Endothelial cell of umbilical vein (primary cell): ENCODE data around the gene PRKCZ. TPM values are rescaled to one million over a fixed set of nuclear protein-coding genes. Genes with fewer than 3 reads are reported as not detected.

ENCODE experiments used
- BruUV-seq: library from RNA; stranded (reverse); fragments of 400-500 nt; replicated peaks from 2 replicates; lab custom pipeline; 2021; lab: Mats Ljungman, UMichigan
- CTCF ChIA-PET: fragments of 300-600, 350-600 bp; sonication (Branson Sonifier 250); formaldehyde crosslinking; loops from one replicate; lab custom pipeline; 2021; ENCODE audit warnings: antibody characterized with exemption, inconsistent platforms; lab: Charles Lee
- POLR2A ChIA-PET: fragments of 300-600, 350-600 bp; sonication (Branson Sonifier 250); formaldehyde crosslinking; loops from one replicate; lab custom pipeline; 2021; ENCODE audit warnings: antibody characterized with exemption, inconsistent platforms; lab: Charles Lee
- DNase-seq: peaks from one replicate; pipeline ENCODE4 v3.0.0-alpha.2; 2011; ENCODE audit warnings: low read depth, low spot score
- FAIRE-seq: peaks from 2 replicates; lab custom pipeline; 2011; peaks lifted over from hg19 to GRCh38; lab: Jason Lieb, UNC
- H2AFZ ChIP-seq: 2 replicates; pipeline ENCODE4 v1.6.0; 2012; ENCODE audit warnings: low read depth, low read length, control low read depth, inconsistent platforms
- H3K27ac ChIP-seq: 2 replicates; pipeline ENCODE4 v1.5.1; 2011; ENCODE audit warnings: low read depth, mild to moderate bottlenecking, control low read depth, low read length, moderate library complexity; ENCODE audit not compliant: insufficient read depth
- H3K27me3 ChIP-seq, 2 experiments: 2 replicates each; pipeline versions ENCODE4 v1.6.0 to v1.6.1; 2011; ENCODE audit warnings: low read length in 2 of 2, mixed read lengths in 1 of 2; ENCODE audit not compliant: control insufficient read depth in 2 of 2, insufficient read depth in 2 of 2
- H3K36me3 ChIP-seq, 2 experiments: 2 replicates in 1 of 2; 3 replicates in 1 of 2; pipeline ENCODE4 v1.5.1; 2011; ENCODE audit warnings: low read length in 2 of 2, mild to moderate bottlenecking in 1 of 2, moderate library complexity in 1 of 2; ENCODE audit not compliant: control insufficient read depth in 2 of 2, insufficient read depth in 2 of 2; ENCODE audit errors: extremely low read depth in 1 of 2
- H3K4me1 ChIP-seq: 3 replicates; pipeline ENCODE4 v1.5.1; 2011; ENCODE audit warnings: mild to moderate bottlenecking, low read length; ENCODE audit not compliant: control insufficient read depth, insufficient read depth; ENCODE audit errors: extremely low read depth
- H3K4me2 ChIP-seq: 2 replicates; pipeline ENCODE4 v1.6.1; 2011; ENCODE audit warnings: low read length, control low read depth, mixed read lengths; ENCODE audit not compliant: insufficient read depth
- H3K4me3 ChIP-seq, 3 experiments: fragments of 200-600 bp in 1 of 3; sonication (generic), shearing (Covaris generic) in 1 of 3; replicated peaks in 1 of 3; 2 replicates each; pipeline ENCODE4 v1.5.1; 2011 to 2016; ENCODE audit warnings: control low read depth in 3 of 3, low read length in 3 of 3, mild to moderate bottlenecking in 2 of 3, inconsistent platforms in 1 of 3, low read depth in 1 of 3, moderate library complexity in 1 of 3; ENCODE audit not compliant: insufficient read depth in 1 of 3
- H3K79me2 ChIP-seq: 2 replicates; pipeline ENCODE4 v1.6.0; 2012; ENCODE audit warnings: low read length, inconsistent platforms; ENCODE audit not compliant: control insufficient read depth, insufficient read depth
- H3K9ac ChIP-seq: replicated peaks from 2 replicates; pipeline ENCODE3; 2011; ENCODE audit warnings: low read length, control low read depth; ENCODE audit not compliant: insufficient read depth; ENCODE audit errors: extremely low read depth
- H3K9me1 ChIP-seq: replicated peaks from 3 replicates; pipeline ENCODE4 v1.6.0; 2011; ENCODE audit warnings: mild to moderate bottlenecking, low read length; ENCODE audit not compliant: control insufficient read depth, insufficient read depth; ENCODE audit errors: extremely low read depth
- H3K9me3 ChIP-seq: replicated peaks from 2 replicates; pipeline ENCODE4 v1.5.1; 2012; ENCODE audit warnings: low read length, inconsistent platforms; ENCODE audit not compliant: control insufficient read depth, insufficient read depth
- H4K20me1 ChIP-seq: replicated peaks from 2 replicates; pipeline ENCODE3; 2011; ENCODE audit warnings: mild to moderate bottlenecking, low read length; ENCODE audit not compliant: control insufficient read depth, insufficient read depth; ENCODE audit errors: extremely low read depth
- CTCF ChIP-seq, 2 donors: IDR thresholded peaks; 1 replicate in 1 of 2; 2 replicates in 1 of 2; pipeline ENCODE4 v1.5.1; 2011; ENCODE audit warnings: low read length in 2 of 2, mild to moderate bottlenecking in 2 of 2, moderate library complexity in 2 of 2, control low read depth in 1 of 2, inconsistent platforms in 1 of 2, low read depth in 1 of 2; ENCODE audit not compliant: insufficient read depth in 1 of 2; ENCODE audit errors: extremely low read depth in 1 of 2
- EZH2 ChIP-seq: IDR thresholded peaks from 2 replicates; pipeline ENCODE4 v1.6.1; 2012; ENCODE audit warnings: borderline replicate concordance, low read depth, mild to moderate bottlenecking, moderate library complexity, low read length, inconsistent platforms; ENCODE audit not compliant: severe bottlenecking
- FOS ChIP-seq: IDR thresholded peaks from 2 replicates; pipeline ENCODE4 v1.6.1; 2011; ENCODE audit warnings: mild to moderate bottlenecking, low read length, moderate library complexity, borderline replicate concordance; ENCODE audit not compliant: insufficient read depth
- GATA2 ChIP-seq: IDR thresholded peaks from 2 replicates; pipeline ENCODE4 v1.7.0; 2011; ENCODE audit warnings: low read depth, mild to moderate bottlenecking, moderate library complexity, mixed read lengths, low read length; ENCODE audit not compliant: insufficient read length, insufficient read depth
- JUN ChIP-seq: IDR thresholded peaks from 2 replicates; pipeline ENCODE4 v1.6.1; 2011; ENCODE audit warnings: borderline replicate concordance, low read depth; ENCODE audit not compliant: insufficient read length, insufficient read depth
- MAX ChIP-seq: IDR thresholded peaks from 2 replicates; pipeline ENCODE4 v1.6.1; 2011; ENCODE audit not compliant: insufficient read depth, insufficient read length
- MYC ChIP-seq: IDR thresholded peaks from one replicate; pipeline ENCODE4 v1.6.1; 2011; ENCODE audit warnings: mild to moderate bottlenecking, low read depth, low read length
- POLR2A ChIP-seq: IDR thresholded peaks from 2 replicates; pipeline ENCODE4 v1.6.1; 2012; ENCODE audit warnings: low read depth, mild to moderate bottlenecking, control low read depth, low read length
- POLR2AphosphoS5 ChIP-seq: IDR thresholded peaks from 2 replicates; pipeline ENCODE4 v1.6.1; 2012; ENCODE audit warnings: low read depth, mild to moderate bottlenecking, control low read depth, low read length, moderate library complexity; ENCODE audit not compliant: insufficient read depth
- dilution Hi-C: fragments of 300-500 bp; cut with MboI; formaldehyde crosslinking; loops from one replicate; pipeline ENCODE4 v1.15.0; 2019; ENCODE audit warnings: low sequenced_read_pairs; ENCODE audit not compliant: extremely low pct_ligation_motif_present
- intact Hi-C: fragments of 100-400 bp; cut with micrococcal nuclease; formaldehyde crosslinking; loops from one replicate; pipeline ENCODE4 v1.10.0; 2022
- polyA plus RNA-seq, 4 experiments: library from polyadenylated mRNA; depleted of rRNA in 3 of 4; stranded (reverse) in 3 of 4; unstranded in 1 of 4; fragments of >200 nt; gene quantifications; 2 replicates each; pipeline versions ENCODE4 v1.2.1 to v1.2.3, GENCODE V29; 2011 to 2012; ENCODE audit warnings: missing spikeins in 1 of 4
- total RNA-seq: library from RNA; stranded (reverse); gene quantifications from 2 replicates; pipeline ENCODE4 v1.2.3, GENCODE V29; 2021

Gene PRKCZ
- total and polyA plus RNA-seq, 2 donors (not counting 3 experiments of a cell fraction or from before 2014, with no cell fraction given), result 0.22 to 1.7 TPM

GRCh38 chr1:2151252-2151651 is 101.0 kb downstream of the PRKCZ start:
- H2AFZ ChIP-seq, result no peak overlapping the region
- no peak overlapping the region for H3K9ac ChIP-seq
- H3K4me2 ChIP-seq, result no peak overlapping the region
- intact Hi-C loops (no loop called here), dilution Hi-C loops (no loop called here)
- H3K36me3 ChIP-seq, result no peaks in the 10 kb centered on the region
- H3K9me3 ChIP-seq, result no peaks in the 10 kb centered on the region
- CTCF ChIA-PET, result interaction anchor here (1.2 to 3.6 kb wide), 4 partner anchors 11 to 25 kb away, joined by 4 to 32 read pairs (median 16); no protein-coding TSS in a partner anchor
- DNase-seq (no peak), FAIRE-seq (no peak)
- TF ChIP-seq EZH2, result no peak
- TF ChIP-seq GATA2, result no peak
- no peak for TF ChIP-seq MAX
- no peak for TF ChIP-seq POLR2AphosphoS5
- no peak for TF ChIP-seq MYC
- no peak for TF ChIP-seq JUN
- no peak for TF ChIP-seq CTCF (IDR thresholded peaks at IDR 0.05; ENCODE audit: extremely low read depth in 1 of 2, insufficient read depth in 1 of 2, low read depth in 1 of 2, low read length in 2 of 2)
- TF ChIP-seq FOS, result no peak
- TF ChIP-seq POLR2A, result no peak
- peaks cover 12% of the 10 kb centered on the region for H3K4me1 ChIP-seq
- H3K79me2 ChIP-seq, result no peaks in the 10 kb centered on the region
- H4K20me1 ChIP-seq, result no peaks in the 10 kb centered on the region
- H3K9me1 ChIP-seq, result no peaks in the 10 kb centered on the region
- BruUV-seq, result no TSS peak
- POLR2A ChIA-PET, result no interaction called here
- H3K27me3 ChIP-seq, result no peaks in the 10 kb centered on the region
- H3K4me3 ChIP-seq, result no peak overlapping the region
- H3K27ac ChIP-seq, result no peak overlapping the region
